Parathyroid adenoma (tissue), 2 donors: ENCODE data around the gene PGM5.

Source experiments
- H2AFZ ChIP-seq: fragments of 300-600 bp; sonication (generic); one replicate; pipeline ENCODE4 v1.7.0; 2017; ENCODE audit warnings: antibody characterized with exemption, mild to moderate bottlenecking
- H3K27ac ChIP-seq: fragments of 300-600 bp; sonication (generic); one replicate; pipeline ENCODE4 v1.7.0; 2017
- H3K27me3 ChIP-seq: fragments of 300-600 bp; sonication (generic); one replicate; pipeline ENCODE4 v1.7.0; 2017; ENCODE audit warnings: low read length; ENCODE audit not compliant: control insufficient read depth, insufficient read depth
- H3K36me3 ChIP-seq: fragments of 300-600 bp; sonication (generic); one replicate; pipeline ENCODE4 v1.7.0; 2017; ENCODE audit warnings: low read length; ENCODE audit not compliant: control insufficient read depth, insufficient read depth
- H3K4me1 ChIP-seq: fragments of 300-600 bp; sonication (generic); one replicate; pipeline ENCODE4 v1.7.0; 2017; ENCODE audit warnings: control low read depth
- H3K4me2 ChIP-seq: fragments of 300-600 bp; sonication (generic); one replicate; pipeline ENCODE4 v1.7.0; 2017; ENCODE audit warnings: low read length
- H3K4me3 ChIP-seq: fragments of 300-600 bp; sonication (generic); one replicate; pipeline ENCODE4 v1.7.0; 2017; ENCODE audit warnings: low read depth, low read length
- H3K79me2 ChIP-seq: fragments of 300-600 bp; sonication (generic); one replicate; pipeline ENCODE4 v1.7.0; 2017; ENCODE audit warnings: control low read depth
- H3K9ac ChIP-seq: fragments of 300-600 bp; sonication (generic); one replicate; pipeline ENCODE4 v1.7.0; 2017; ENCODE audit warnings: mild to moderate bottlenecking
- H3K9me3 ChIP-seq: fragments of 300-600 bp; sonication (generic); one replicate; pipeline ENCODE4 v1.7.0; 2017; ENCODE audit warnings: low read length; ENCODE audit not compliant: control insufficient read depth
- CTCF ChIP-seq: fragments of 300-600 bp; sonication (generic); IDR thresholded peaks from one replicate; pipeline ENCODE4 v1.7.0; 2017; ENCODE audit warnings: antibody characterized with exemption, mild to moderate bottlenecking
- donor health status: primary hyperparathyroidism.

The PGM5 gene

GRCh38 chr9:68575817-68576216 lies 219.4 kb downstream of the PGM5 start:
- H3K9me3 ChIP-seq: no peaks in the 10 kb centered on the region
- no peak overlapping the region for H3K27ac ChIP-seq
- H3K9ac ChIP-seq: no peak overlapping the region
- H3K36me3 ChIP-seq: no peaks in the 10 kb centered on the region
- H3K27me3 ChIP-seq: no peaks in the 10 kb centered on the region
- no peaks in the 10 kb centered on the region for H3K4me1 ChIP-seq
- H3K4me3 ChIP-seq: no peak overlapping the region
- no peak for TF ChIP-seq CTCF
- no peaks in the 10 kb centered on the region for H3K79me2 ChIP-seq
- no peak overlapping the region for H2AFZ ChIP-seq
- no peak overlapping the region for H3K4me2 ChIP-seq

GRCh38 chr9:68577774-68578591 lies 221.6 kb downstream of the PGM5 start:
- Histone ChIP-seq H3K4me3 (no peak overlapping the region), H3K79me2 (no peaks in the 10 kb centered on the region), H3K4me2 (no peak overlapping the region), H3K27ac (no peak overlapping the region), H3K4me1 (no peaks in the 10 kb centered on the region), H3K27me3 (no peaks in the 10 kb centered on the region), H3K36me3 (no peaks in the 10 kb centered on the region), H3K9me3 (no peaks in the 10 kb centered on the region), H2AFZ (no peak overlapping the region), H3K9ac (no peak overlapping the region)
- TF ChIP-seq CTCF: no peak
